Measurements from ENCODE around the gene OR51S1.

GRCh38 chr11:4848908-4849532 is at the start of gene OR51S1:
- TF ChIP-seq CTCF (IDR thresholded peaks at IDR 0.05; ENCODE audit: insufficient read depth, low read length): no peak
- TF ChIP-seq POLR2AphosphoS5 (IDR thresholded peaks at IDR 0.05; ENCODE audit: low read depth): no peak
- TF ChIP-seq REST (IDR thresholded peaks at IDR 0.05; ENCODE audit: insufficient replicate concordance, low read depth): no peak
- TF ChIP-seq GABPA (IDR thresholded peaks at IDR 0.05; ENCODE audit: low read depth): no peak
- TF ChIP-seq SPI1 (IDR thresholded peaks at IDR 0.05; ENCODE audit: borderline replicate concordance, low read depth): no peak
